Cerebellar cortex (tissue), 1 donor: Measurements from ENCODE around the gene MRPL14.

ENCODE experiments used
- DNase-seq: peaks from one replicate; pipeline ENCODE4 v3.0.0-alpha.2; 2015; ENCODE audit warnings: low spot score

MRPL14 gene

GRCh38 chr6:44064948-44065272 lies 62.3 kb downstream of the MRPL14 start:
- DNase-seq = no peak

GRCh38 chr6:44064089-44064947 lies 62.9 kb downstream of the MRPL14 start:
- DNase-seq = no peak

- no peak for DNase-seq
Observed at GRCh38 chr6:44063561-44064059, 63.6 kb downstream of the MRPL14 start.
